Ramos (cell line): ENCODE results near the gene LYRM1.

Experiments
- in situ Hi-C: fragments of 300-500 bp; cut with MboI; formaldehyde crosslinking; loops from one replicate; pipeline ENCODE4 v1.14.3; 2022; ENCODE audit warnings: low sequenced_read_pairs; ENCODE audit not compliant: unreplicated experiment

Gene LYRM1

DNA sequence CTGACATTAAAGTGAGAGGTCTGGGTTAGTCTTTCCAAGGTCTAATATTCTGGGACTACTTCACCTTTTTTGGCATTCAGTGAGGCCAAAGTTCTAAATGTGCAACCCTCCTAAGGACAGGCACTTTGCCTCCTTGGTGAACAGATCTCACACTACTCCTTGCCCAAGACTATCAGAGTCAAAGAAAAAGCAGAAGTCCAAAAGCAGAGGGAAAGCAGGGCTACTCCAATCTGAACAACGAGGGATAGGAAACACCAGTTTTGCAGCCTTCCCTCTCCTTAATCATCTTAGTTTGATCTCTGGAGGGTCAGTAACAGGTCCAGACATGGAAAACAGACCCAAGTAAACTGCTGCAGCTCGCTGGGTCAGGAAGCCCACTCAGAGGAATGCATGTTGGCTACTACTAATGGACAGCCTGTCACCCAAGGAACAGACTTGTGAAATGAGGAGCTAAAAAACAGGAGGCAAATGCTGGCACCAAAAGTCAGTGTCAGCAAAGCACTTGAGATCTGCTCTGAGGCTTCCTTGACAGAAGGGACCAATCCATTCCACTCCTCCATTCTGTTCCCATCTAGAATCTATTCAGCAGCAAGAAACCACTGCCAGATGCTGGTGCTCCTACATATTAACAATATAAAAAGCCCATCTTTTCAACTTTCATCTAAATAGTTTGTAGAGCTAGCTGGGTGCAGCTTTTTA is 30.3 kb upstream of the LYRM1 start:
- in situ Hi-C loops: no loop called here

- in situ Hi-C loops: no loop called here
Observed at GRCh38 chr16:20871258-20871657, 29.3 kb upstream of the LYRM1 start.

- in situ Hi-C loops: no loop called here
Observed at GRCh38 chr16:20871941-20872815, 28.4 kb upstream of the LYRM1 start.

DNA sequence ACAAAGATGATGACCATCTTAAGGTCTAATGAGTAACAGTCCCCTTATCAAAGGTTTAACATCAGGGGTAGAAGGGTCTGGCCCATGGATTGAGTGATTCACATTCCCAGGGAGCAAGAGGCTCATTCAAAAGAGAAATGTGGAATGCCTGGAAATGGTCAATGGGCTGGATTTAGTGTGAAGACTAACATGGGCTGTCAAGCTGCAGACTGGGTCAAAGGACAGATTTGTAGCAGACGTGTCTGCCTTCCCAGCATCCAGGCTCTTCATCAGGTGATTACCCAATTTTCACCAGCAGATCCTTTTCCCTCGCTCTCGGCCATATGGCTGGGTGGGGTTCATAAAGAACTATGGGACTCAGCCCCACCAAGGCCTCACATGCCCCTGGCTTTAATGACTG is 27.2 kb upstream of the LYRM1 start:
- in situ Hi-C loops: no loop called here

GRCh38 chr16:20874088-20874581 is 26.4 kb upstream of the LYRM1 start:
- in situ Hi-C loops: no loop called here

- in situ Hi-C loops: no loop called here
Observed at GRCh38 chr16:20875355-20875650, 25.3 kb upstream of the LYRM1 start.

DNA sequence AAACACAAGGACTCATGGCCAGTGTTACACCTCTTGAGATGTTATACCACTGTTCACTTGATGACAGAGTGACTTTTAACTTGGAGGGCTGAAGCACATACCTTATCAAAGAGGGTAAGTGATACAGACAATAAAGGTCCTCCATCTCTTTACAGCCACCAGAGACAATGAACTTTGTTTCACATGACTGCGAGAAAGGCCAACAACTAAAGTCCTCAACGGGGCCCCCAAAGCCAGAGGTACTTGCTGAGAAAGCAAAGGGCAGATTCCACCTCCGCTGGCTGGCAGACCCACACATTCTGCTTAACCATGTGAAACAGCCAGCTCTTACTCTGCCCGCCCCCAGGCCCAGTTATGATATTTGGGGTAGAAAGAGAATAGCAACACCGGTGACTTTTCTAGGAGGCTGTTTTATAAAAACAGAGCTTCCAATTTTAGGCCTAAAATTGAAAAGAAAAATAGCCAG is 21.9 kb upstream of the LYRM1 start:
- in situ Hi-C loops: no loop called here

DNA sequence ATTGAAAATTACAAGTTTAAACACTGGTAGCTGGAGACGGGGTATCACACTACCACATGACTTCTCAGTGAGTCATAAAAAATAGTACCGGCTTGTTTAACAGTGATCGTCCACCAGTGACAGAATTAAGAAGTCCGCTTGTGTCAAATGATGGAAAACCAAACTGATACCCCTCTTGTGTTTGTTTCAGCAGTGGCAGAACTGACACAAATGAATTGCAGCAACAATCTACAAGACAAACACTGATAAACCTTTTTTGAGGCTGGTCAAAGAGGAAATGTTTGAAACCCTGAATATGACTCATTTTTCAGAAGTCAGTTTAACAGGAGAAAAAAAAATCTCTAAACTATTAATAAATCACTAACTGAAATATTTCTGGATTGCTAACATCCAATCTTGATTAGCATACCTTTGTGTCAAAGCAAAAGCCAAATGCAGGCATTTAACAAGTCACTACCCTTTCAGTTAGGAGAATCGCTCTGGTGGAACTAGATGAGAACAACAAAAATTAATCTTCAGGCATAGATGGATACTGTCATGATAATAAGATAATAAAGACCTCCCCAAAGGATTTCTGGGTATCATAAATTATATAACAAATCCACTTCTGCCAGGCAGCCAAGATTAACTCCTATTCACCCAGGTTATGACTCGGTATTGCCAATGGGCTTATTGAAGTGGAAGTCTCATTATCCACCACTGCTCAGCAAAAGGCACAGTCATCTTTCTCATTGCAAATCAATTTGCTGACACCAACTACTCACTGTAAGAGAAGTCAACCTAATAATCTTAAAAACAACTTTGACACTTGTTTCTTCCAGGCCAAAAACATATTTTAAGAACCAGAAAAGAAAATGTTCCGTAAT is 21.2 kb upstream of the LYRM1 start:
- in situ Hi-C loops: no loop called here

- in situ Hi-C loops: no loop called here
Observed at GRCh38 chr16:20880867-20881502, 19.6 kb upstream of the LYRM1 start.

DNA sequence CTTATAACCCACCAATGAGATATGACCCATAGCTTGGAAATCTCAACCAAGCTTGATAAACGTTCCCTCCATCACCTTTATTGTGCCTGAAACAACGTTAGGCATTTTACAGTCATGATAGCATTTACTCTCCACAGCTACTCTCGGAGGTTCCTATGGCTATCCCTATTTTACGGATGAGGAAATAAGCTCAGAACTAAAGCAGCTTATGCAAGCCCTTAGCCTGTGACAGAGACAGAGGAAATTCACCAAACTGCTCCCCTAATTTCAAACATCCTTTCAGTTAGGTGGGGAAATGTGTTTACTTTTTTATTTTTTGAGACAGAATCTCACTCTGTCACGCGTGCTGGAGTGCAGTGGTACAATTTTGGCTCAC is 19.1 kb upstream of the LYRM1 start:
- in situ Hi-C loops: no loop called here

DNA sequence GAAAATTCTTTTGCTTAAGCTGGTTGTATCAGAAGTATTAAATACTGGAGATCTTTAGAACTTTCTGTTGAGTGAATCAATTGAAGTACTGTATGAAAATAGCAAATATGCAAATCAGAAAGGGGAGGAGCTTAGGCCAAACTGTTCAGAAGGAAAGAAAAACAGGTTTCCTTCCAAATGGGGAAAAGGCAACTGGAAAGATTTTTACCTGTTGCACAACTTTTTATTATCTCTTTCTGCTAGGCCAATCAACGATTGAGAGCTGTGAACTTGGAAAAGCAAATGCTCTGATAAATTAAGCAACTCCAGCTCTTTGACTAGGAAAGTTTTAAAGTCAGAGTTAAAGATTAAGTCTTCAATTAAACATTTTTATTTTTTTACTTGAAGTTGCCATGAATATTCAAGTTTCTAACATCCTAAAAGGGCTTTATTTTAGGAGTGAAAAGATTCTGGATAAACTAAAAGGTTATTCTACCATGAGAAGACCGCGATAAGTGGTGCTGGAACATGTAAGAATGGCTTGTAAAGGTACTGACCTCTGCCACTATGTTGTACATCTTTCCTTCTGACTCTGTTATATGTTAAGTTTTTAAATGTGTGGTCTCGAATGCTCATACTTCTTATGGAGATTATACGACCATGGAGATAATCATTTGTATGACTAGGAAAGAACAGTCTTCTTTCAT is 16.9 kb upstream of the LYRM1 start:
- in situ Hi-C loops: no loop called here

DNA sequence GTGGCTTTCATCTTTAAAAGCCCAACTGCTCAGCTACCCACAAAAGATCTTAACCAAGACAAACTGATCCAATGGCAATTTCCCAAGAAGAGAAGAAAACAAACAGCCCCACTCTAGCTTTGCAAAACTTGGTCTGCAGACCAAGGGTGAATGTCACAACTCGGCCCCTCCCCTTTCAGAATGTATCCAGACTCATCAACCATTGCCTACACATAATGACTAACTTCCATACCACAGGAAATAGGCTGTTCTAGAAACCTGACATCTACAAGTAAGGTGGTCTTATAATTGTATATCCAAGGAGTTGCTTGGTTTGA is 16.4 kb upstream of the LYRM1 start:
- in situ Hi-C loops: no loop called here

DNA sequence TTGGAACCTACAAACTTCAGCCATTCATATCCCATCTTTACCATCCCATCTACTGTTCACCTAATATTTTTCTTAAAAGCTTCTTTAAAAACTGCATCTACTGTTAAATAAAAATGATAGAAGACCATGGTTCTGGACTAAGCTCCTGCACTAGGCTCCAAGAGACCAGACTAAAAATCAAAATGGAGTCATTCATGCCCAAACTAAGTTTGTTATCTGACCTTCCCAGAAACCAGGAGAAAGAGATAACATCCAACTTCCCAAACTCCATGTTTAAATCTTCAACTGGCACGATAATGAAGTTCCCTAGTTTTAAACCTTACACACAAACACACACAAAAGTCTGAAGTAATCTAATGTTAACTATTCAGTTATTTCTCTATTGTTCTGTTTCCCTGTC is 14.3 kb upstream of the LYRM1 start:
- in situ Hi-C loops: no loop called here

DNA sequence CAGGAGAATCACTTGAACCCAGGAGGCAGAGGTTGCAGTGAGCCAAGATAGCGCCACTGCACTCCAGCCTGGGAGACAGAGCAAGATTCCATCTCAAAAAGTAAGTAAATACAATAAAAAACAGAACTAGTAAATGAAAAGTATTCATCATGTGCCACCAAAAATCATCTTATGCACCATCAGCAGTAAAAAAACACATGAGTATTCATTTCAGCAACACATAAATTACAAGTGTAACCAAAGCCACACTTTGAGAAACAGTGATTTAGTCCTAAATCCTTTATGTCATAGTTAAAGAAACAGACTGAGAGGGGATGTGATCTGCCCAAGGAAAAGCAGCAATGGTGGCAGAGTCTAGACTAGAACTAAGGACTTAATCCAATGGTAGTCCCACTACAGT is 13.4 kb upstream of the LYRM1 start:
- in situ Hi-C loops: no loop called here

DNA sequence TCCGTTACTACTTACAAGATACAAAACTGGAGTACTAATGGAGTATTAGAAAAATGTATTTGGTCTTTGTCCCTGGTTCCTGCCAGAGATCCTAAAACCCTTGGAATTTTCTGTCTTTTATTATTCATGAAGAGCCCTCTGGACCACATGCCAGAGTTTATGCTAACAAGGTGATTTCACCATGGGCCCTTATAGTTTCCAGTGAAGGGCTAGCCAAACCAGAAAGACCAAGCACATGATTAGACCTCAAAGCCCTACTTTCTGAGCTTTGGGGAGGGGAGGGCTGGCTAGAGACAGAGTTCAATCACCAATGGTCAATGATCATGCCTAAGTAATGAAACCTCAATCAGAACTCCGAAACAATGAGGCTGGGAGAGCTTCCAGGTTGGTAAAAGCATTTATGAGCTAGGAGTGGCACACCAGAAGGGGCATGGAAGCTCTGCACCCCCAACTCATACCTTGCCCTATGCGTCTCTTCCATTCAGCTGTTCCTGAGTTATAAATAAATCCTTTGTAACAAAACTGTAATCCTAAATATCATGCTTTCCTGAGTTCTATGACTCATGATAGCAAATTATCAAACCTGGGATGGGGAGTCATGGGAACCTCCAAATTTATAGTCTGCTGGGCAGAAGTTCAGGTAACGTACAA is 10.8 kb upstream of the LYRM1 start:
- in situ Hi-C loops: no loop called here

GRCh38 chr16:20894388-20894787 is 6.2 kb upstream of the LYRM1 start:
- in situ Hi-C loops: no loop called here

GRCh38 chr16:20897253-20897897 is 3.2 kb upstream of the LYRM1 start:
- in situ Hi-C loops: no loop called here

DNA sequence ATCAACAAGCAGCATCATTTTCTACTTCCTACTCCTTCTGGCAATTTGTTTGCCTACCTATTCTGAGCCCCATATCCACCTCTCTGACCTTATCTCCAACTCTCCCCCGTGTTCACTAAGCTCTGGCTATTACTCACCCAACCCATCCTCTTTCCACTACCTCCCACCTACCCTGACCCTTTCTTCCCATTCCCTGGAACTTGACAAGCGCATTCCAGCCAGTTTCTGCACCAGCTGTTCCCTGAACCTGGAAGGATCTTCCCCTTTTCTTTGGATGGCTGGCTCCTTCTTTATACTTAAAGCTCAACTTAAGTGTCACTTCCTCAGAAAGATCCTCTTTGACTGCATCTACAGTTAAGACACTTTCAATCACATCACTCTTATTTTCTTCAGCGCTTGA is 2.6 kb upstream of the LYRM1 start:
- in situ Hi-C loops: no loop called here

GRCh38 chr16:20899071-20899470 is 1.5 kb upstream of the LYRM1 start:
- in situ Hi-C loops: no loop called here
